Gastrocnemius medialis (tissue), 4 donors: ENCODE results near the gene VPS26C.

Experiments used
- POLR2A ChIP-seq, 2 donors: fragments of 450-650 bp; IDR thresholded peaks; one replicate each; pipeline ENCODE4 v1.6.1; 2017; ENCODE audit warnings: antibody characterized with exemption in 2 of 2, mild to moderate bottlenecking in 2 of 2, moderate library complexity in 2 of 2
- TF ChIP-seq, protein P1 (sequence below), 5 experiments: fragments of 450-650 bp in 3 of 5; fragments of 200-600 bp in 2 of 5; sonication (generic) in 2 of 5; IDR thresholded peaks in 4 of 5; conservative IDR thresholded peaks in 1 of 5; 1 replicate in 4 of 5; 2 replicates in 1 of 5; pipeline ENCODE4 v1.5.1; 2016 to 2019; ENCODE audit warnings: antibody characterized with exemption in 5 of 5, mild to moderate bottlenecking in 3 of 5, moderate library complexity in 3 of 5

- TF ChIP-seq, protein P1, sequence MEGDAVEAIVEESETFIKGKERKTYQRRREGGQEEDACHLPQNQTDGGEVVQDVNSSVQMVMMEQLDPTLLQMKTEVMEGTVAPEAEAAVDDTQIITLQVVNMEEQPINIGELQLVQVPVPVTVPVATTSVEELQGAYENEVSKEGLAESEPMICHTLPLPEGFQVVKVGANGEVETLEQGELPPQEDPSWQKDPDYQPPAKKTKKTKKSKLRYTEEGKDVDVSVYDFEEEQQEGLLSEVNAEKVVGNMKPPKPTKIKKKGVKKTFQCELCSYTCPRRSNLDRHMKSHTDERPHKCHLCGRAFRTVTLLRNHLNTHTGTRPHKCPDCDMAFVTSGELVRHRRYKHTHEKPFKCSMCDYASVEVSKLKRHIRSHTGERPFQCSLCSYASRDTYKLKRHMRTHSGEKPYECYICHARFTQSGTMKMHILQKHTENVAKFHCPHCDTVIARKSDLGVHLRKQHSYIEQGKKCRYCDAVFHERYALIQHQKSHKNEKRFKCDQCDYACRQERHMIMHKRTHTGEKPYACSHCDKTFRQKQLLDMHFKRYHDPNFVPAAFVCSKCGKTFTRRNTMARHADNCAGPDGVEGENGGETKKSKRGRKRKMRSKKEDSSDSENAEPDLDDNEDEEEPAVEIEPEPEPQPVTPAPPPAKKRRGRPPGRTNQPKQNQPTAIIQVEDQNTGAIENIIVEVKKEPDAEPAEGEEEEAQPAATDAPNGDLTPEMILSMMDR (IDR thresholded peaks at IDR 0.05 in 4 of 5, conservative IDR thresholded peaks at IDR 0.05 in 1 of 5): no peak
- no peak for TF ChIP-seq POLR2A (IDR thresholded peaks at IDR 0.05)
These were observed 7.7 kb downstream of the VPS26C start for GRCh38 chr21:37259426-37259825.
